B cell (primary cell): ENCODE results near the gene PFAS. TPM values are rescaled to one million over a fixed set of nuclear protein-coding genes. Genes with fewer than 3 reads are reported as not detected.
A peak's percentile ranks its signal among the peaks of the same experiment; 100 is the strongest.

ENCODE experiments used
- ATAC-seq: fragments of 200-7000 bp; cut with Tn5 transposase; one replicate; pipeline ENCODE4 v1.10.0; 2021; ENCODE audit warnings: low read depth, mild to moderate bottlenecking, moderate number of reproducible peaks, moderate library complexity
- CTCF ChIA-PET: fragments of 350-600 bp; sonication (Branson Sonifier 250); formaldehyde crosslinking; loops from one replicate; lab custom pipeline; 2021; ENCODE audit warnings: antibody characterized with exemption, inconsistent platforms; lab: Charles Lee
- POLR2A ChIA-PET: fragments of 350-600 bp; sonication (Branson Sonifier 250); formaldehyde crosslinking; loops from one replicate; lab custom pipeline; 2021; ENCODE audit warnings: antibody characterized with exemption; lab: Charles Lee
- DNase-seq: peaks from one replicate; pipeline ENCODE4 v3.0.0; 2013
- H2AFZ ChIP-seq: 2 replicates; pipeline ENCODE4 v1.6.1; 2012; ENCODE audit warnings: mild to moderate bottlenecking, low read depth, low read length; ENCODE audit not compliant: insufficient read depth, poor library complexity, severe bottlenecking
- H3K27ac ChIP-seq, 2 donors: 1 replicate in 1 of 2; 2 replicates in 1 of 2; pipeline ENCODE4 v1.5.1; 2012 to 2013; ENCODE audit warnings: low read length in 2 of 2, mild to moderate bottlenecking in 2 of 2, moderate library complexity in 1 of 2
- H3K27me3 ChIP-seq, 4 experiments: fragments of 200-600 bp in 1 of 4; sonication (generic) in 1 of 4; replicated peaks in 1 of 4; 1 replicate in 2 of 4; 2 replicates in 2 of 4; pipeline versions ENCODE4 v1.6.1 to v1.7.0; 2013 to 2016; ENCODE audit warnings: low read length in 3 of 4, mild to moderate bottlenecking in 2 of 4, mixed read lengths in 1 of 4, moderate library complexity in 1 of 4; ENCODE audit not compliant: insufficient read depth in 4 of 4, control insufficient read depth in 3 of 4; ENCODE audit errors: control extremely low read depth in 1 of 4
- H3K36me3 ChIP-seq, 2 experiments: replicated peaks in 1 of 2; 1 replicate in 1 of 2; 2 replicates in 1 of 2; pipeline versions ENCODE4 v1.6.1 to v1.7.1; 2013; ENCODE audit warnings: low read length in 1 of 2; ENCODE audit not compliant: insufficient read depth in 2 of 2, control insufficient read depth in 1 of 2; ENCODE audit errors: control extremely low read depth in 1 of 2, extremely low read depth in 1 of 2
- H3K4me1 ChIP-seq, 2 donors: fragments of 200-600 bp in 1 of 2; sonication (generic) in 1 of 2; 1 replicate in 1 of 2; 2 replicates in 1 of 2; pipeline versions ENCODE4 v1.5.1 to v1.6.1; 2013 to 2017; ENCODE audit warnings: low read length in 2 of 2; ENCODE audit not compliant: control insufficient read depth in 2 of 2, insufficient read depth in 2 of 2
- H3K4me2 ChIP-seq: replicated peaks from 2 replicates; pipeline ENCODE3; 2012; ENCODE audit warnings: mild to moderate bottlenecking, low read depth, low read length; ENCODE audit not compliant: poor library complexity, severe bottlenecking
- H3K4me3 ChIP-seq, 5 experiments: fragments of 200-600 bp in 1 of 5; sonication (generic) in 1 of 5; 1 replicate in 3 of 5; 2 replicates in 2 of 5; pipeline versions ENCODE4 v1.5.1 to v1.7.0; 2011 to 2016; ENCODE audit warnings: low read length in 4 of 5, mild to moderate bottlenecking in 4 of 5, low read depth in 2 of 5, control low read depth in 1 of 5, moderate library complexity in 1 of 5; ENCODE audit not compliant: insufficient read depth in 1 of 5; ENCODE audit errors: control extremely low read depth in 1 of 5, extremely low read depth in 1 of 5
- H3K79me2 ChIP-seq: fragments of 200-600 bp; sonication (generic); one replicate; pipeline ENCODE4 v1.6.0; 2016; ENCODE audit warnings: low read length; ENCODE audit not compliant: control insufficient read depth, insufficient read depth
- H3K9ac ChIP-seq: fragments of 200-600 bp; sonication (generic); 2 replicates; pipeline ENCODE4 v1.6.1; 2017; ENCODE audit warnings: mild to moderate bottlenecking, low read length, moderate library complexity
- H3K9me3 ChIP-seq, 3 donors: one replicate each; pipeline versions ENCODE4 v1.6.1 to v1.7.1; 2013; ENCODE audit warnings: low read length in 2 of 3; ENCODE audit not compliant: control insufficient read depth in 2 of 3, insufficient read depth in 1 of 3; ENCODE audit errors: control extremely low read depth in 1 of 3
- H4K20me1 ChIP-seq: 2 replicates; pipeline ENCODE4 v1.6.0; 2012; ENCODE audit warnings: mild to moderate bottlenecking, low read length; ENCODE audit not compliant: insufficient read depth, control insufficient read depth, poor library complexity, severe bottlenecking
- H3K27ac Mint-ChIP-seq: one replicate; pipeline ENCODE4 v1.8.0; 2021; ENCODE audit warnings: mixed read lengths
- H3K27me3 Mint-ChIP-seq: one replicate; pipeline ENCODE4 v1.8.0; 2021; ENCODE audit warnings: mixed read lengths
- H3K4me1 Mint-ChIP-seq: one replicate; pipeline ENCODE4 v1.8.0; 2021; ENCODE audit warnings: mixed read lengths
- H3K4me3 Mint-ChIP-seq: one replicate; pipeline ENCODE4 v1.8.0; 2021; ENCODE audit warnings: mixed read lengths
- H3K9me3 Mint-ChIP-seq: one replicate; pipeline ENCODE4 v1.8.0; 2022; ENCODE audit warnings: mixed read lengths; ENCODE audit not compliant: insufficient read depth
- CTCF ChIP-seq: fragments of 200-600 bp; IDR thresholded peaks from one replicate; pipeline ENCODE4 v1.8.0; 2022; ENCODE audit warnings: antibody characterized with exemption, mild to moderate bottlenecking
- EZH2 ChIP-seq: IDR thresholded peaks from 2 replicates; pipeline ENCODE4 v1.6.1; 2012; ENCODE audit warnings: borderline replicate concordance, low read depth, mild to moderate bottlenecking, moderate library complexity, low read length; ENCODE audit not compliant: insufficient read depth, poor library complexity, severe bottlenecking
- WGBS: methylation state at CpG from one replicate; pipeline ENCODE4 v1.1.5; 2013; ENCODE audit warnings: missing lambda C conversion rate; ENCODE audit not compliant: insufficient coverage; 5-methylcytosine and 5-hydroxymethylcytosine counted together
- intact Hi-C: fragments of 100-400 bp; cut with micrococcal nuclease; formaldehyde crosslinking; loops from one replicate; pipeline ENCODE4 v1.10.0; 2022
- polyA plus RNA-seq: library from polyadenylated mRNA; depleted of rRNA; stranded (reverse); fragments of >200 nt; gene quantifications from 2 replicates; pipeline ENCODE4 v1.2.3, GENCODE V29; 2012
- total RNA-seq, 2 donors: library from RNA; stranded (reverse); fragments of 120-200 nt in 1 of 2; gene quantifications; 1 replicate in 1 of 2; 2 replicates in 1 of 2; pipeline versions ENCODE4 v1.2.3 to v1.2.4, GENCODE V29; 2013 to 2022

The PFAS gene
- total and polyA plus RNA-seq, 2 donors (not counting 1 experiment from before 2014, with no cell fraction given) = 22.3 to 65.5 TPM

DNA sequence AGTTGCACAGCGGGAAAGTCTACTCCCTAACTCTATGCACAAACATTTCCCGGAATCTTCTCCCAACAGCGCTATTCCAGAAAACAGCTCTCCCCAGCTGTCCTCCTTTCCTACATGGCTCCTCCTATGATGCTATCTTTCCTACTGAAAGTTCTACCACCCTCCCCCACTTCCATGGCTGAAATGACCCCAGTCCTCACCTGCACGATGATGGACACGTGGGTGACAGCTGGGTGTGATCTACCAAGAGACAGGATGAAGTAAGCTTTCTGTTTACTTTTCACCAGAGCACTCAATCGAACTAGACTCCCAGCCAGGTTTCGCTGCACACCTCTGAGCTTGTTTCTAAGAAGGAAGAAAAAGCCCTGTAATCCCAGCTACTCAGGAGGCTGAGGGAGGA is 11.9 kb upstream of the PFAS start:
- Histone ChIP-seq H3K4me1 (no peaks in the 10 kb centered on the region), H3K36me3 (peaks cover 5 to 92% of the 10 kb centered on the region in 2 experiments), H4K20me1 (peaks cover 95% of the 10 kb centered on the region), H3K4me3 (no peak overlapping the region), H3K27ac (no peak overlapping the region), H3K4me2 (no peak overlapping the region), H3K27me3 (no peaks in the 10 kb centered on the region), H3K9me3 (no peaks in the 10 kb centered on the region), H3K9ac (no peak overlapping the region), H2AFZ (no peak overlapping the region), H3K79me2 (peaks cover 83% of the 10 kb centered on the region)
- ChIA-PET CTCF (interaction anchor here (0.6 to 1.4 kb wide), 4 partner anchors 10 to 173 kb away, joined by 3 to 4 read pairs (median 3); partner anchors contain the start of gene CTC1), POLR2A (interaction anchor here (0.7 kb wide), 1 partner anchor 536 kb away, joined by 5 read pairs; no protein-coding TSS in a partner anchor)
- intact Hi-C loops = no loop called here
- H3K27ac Mint-ChIP-seq = peak overlapping the region; percentile 32
- peaks cover 3% of the 10 kb centered on the region for H3K4me1 Mint-ChIP-seq
- H3K4me3 Mint-ChIP-seq = no peak overlapping the region
- H3K9me3 Mint-ChIP-seq = no peaks in the 10 kb centered on the region
- no peak for ATAC-seq
- DNase-seq = no peak
- no peaks in the 10 kb centered on the region for H3K27me3 Mint-ChIP-seq
- 100% methylated on average over 3 of the region's 7 CpGs for WGBS
- TF ChIP-seq EZH2 = no peak
- no peak for TF ChIP-seq CTCF

DNA sequence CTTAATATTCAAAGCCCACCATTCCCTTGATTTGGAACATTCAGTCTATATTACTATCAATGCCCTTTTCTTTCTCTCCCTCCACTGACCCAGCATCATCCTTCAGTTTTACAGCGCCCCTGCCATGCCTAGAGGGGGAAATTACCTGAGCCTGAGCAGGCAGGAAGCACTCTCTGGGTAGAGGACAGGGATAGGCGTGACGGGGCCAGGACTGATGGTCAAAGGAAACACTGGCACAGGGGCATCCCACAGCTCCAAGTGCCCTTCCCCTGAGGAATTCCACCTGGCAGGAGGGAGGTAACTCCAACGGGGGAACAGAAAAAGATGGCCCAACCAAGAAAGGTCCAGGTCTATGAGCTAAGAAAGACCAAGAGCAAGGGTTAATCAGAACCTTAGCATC is 11.2 kb upstream of the PFAS start:
- Mint-ChIP-seq H3K27ac (no peak overlapping the region), H3K9me3 (no peaks in the 10 kb centered on the region), H3K4me3 (no peak overlapping the region), H3K4me1 (peaks cover 5% of the 10 kb centered on the region), H3K27me3 (no peaks in the 10 kb centered on the region)
- 100% methylated on average over 3 of the region's 4 CpGs for WGBS
- H3K27me3 ChIP-seq = no peaks in the 10 kb centered on the region
- peaks cover 93% of the 10 kb centered on the region for H4K20me1 ChIP-seq
- intact Hi-C loops = no loop called here
- no peak for TF ChIP-seq CTCF
- no peak for TF ChIP-seq EZH2
- no peak overlapping the region for H3K27ac ChIP-seq
- no peak overlapping the region for H2AFZ ChIP-seq
- ATAC-seq (no peak), DNase-seq (no peak)
- POLR2A ChIA-PET = interaction anchor here (0.6 to 1.0 kb wide), 2 partner anchors 15 to 111 kb away, joined by 3 read pairs; no protein-coding TSS in a partner anchor
- H3K4me2 ChIP-seq = no peak overlapping the region
- no peaks in the 10 kb centered on the region for H3K4me1 ChIP-seq
- no peaks in the 10 kb centered on the region for H3K9me3 ChIP-seq
- H3K4me3 ChIP-seq = no peak overlapping the region
- CTCF ChIA-PET = interaction anchor here (1.0 to 1.4 kb wide), 4 partner anchors 10 to 119 kb away, joined by 3 to 4 read pairs (median 4); partner anchors contain the start of gene CTC1
- H3K79me2 ChIP-seq = peaks cover 88% of the 10 kb centered on the region
- H3K9ac ChIP-seq = no peak overlapping the region
- H3K36me3 ChIP-seq = peaks cover 5 to 91% of the 10 kb centered on the region in 2 experiments
